GM23338 (cell line): ENCODE measurements around the gene CDKN1A. TPM values are rescaled to one million over a fixed set of nuclear protein-coding genes. Genes with fewer than 3 reads are reported as not detected.

Source experiments
- ATAC-seq: fragments of 200-7000 bp; cut with Tn5 transposase; 3 replicates; pipeline ENCODE4 v1.9.1; 2020
- DNase-seq: peaks from one replicate; pipeline ENCODE4 v3.0.0-alpha.2; 2015; ENCODE audit warnings: low spot score
- H2AFZ ChIP-seq: fragments of 200-600 bp; sonication (generic); 2 replicates; pipeline ENCODE4 v1.8.0; 2016; ENCODE audit warnings: antibody characterized with exemption, mild to moderate bottlenecking, moderate library complexity
- H3F3A ChIP-seq: fragments of 200-600 bp; sonication (generic); replicated peaks from 2 replicates; pipeline ENCODE4 v1.8.0; 2017; ENCODE audit warnings: antibody characterized with exemption, mixed run types, low read depth
- H3K27ac ChIP-seq: fragments of 200-600 bp; sonication (generic); 2 replicates; pipeline ENCODE4 v1.6.1; 2016; ENCODE audit warnings: low read depth
- H3K27me3 ChIP-seq: fragments of 200-600 bp; sonication (generic); 2 replicates; pipeline ENCODE4 v1.8.0; 2016; ENCODE audit warnings: mild to moderate bottlenecking, mixed run types, moderate library complexity; ENCODE audit not compliant: insufficient read depth
- H3K36me3 ChIP-seq: fragments of 200-600 bp; sonication (generic); 2 replicates; pipeline ENCODE4 v1.8.0; 2016; ENCODE audit warnings: mild to moderate bottlenecking; ENCODE audit not compliant: insufficient read depth
- H3K4me1 ChIP-seq: fragments of 200-600 bp; sonication (generic); 2 replicates; pipeline ENCODE4 v1.8.0; 2016; ENCODE audit warnings: mild to moderate bottlenecking, moderate library complexity; ENCODE audit not compliant: insufficient read depth
- H3K4me2 ChIP-seq: fragments of 200-600 bp; sonication (generic); 2 replicates; pipeline ENCODE4 v1.7.1; 2017; ENCODE audit warnings: mixed run types
- H3K4me3 ChIP-seq: fragments of 200-600 bp; sonication (generic); 2 replicates; pipeline ENCODE4 v1.6.1; 2016; ENCODE audit warnings: mixed run types
- H3K79me2 ChIP-seq: fragments of 200-600 bp; sonication (generic); replicated peaks from 2 replicates; pipeline ENCODE4 v1.8.0; 2017; ENCODE audit warnings: mild to moderate bottlenecking; ENCODE audit not compliant: insufficient read depth
- H3K9me2 ChIP-seq: fragments of 200-600 bp; sonication (generic); 2 replicates; pipeline ENCODE4 v1.8.0; 2017; ENCODE audit not compliant: insufficient read depth
- H4K20me1 ChIP-seq: fragments of 200-600 bp; sonication (generic); replicated peaks from 2 replicates; pipeline ENCODE4 v1.8.0; 2017; ENCODE audit warnings: mild to moderate bottlenecking; ENCODE audit not compliant: insufficient read depth
- H3K27ac Mint-ChIP-seq: 2 replicates; pipeline ENCODE4 v1.8.0; 2020; ENCODE audit warnings: inconsistent platforms, mild to moderate bottlenecking, moderate library complexity, mixed read lengths
- H3K27me3 Mint-ChIP-seq: 3 replicates; pipeline ENCODE4 v1.8.0; 2022; ENCODE audit warnings: low read depth, mild to moderate bottlenecking, moderate library complexity, mixed read lengths, inconsistent platforms; ENCODE audit not compliant: insufficient read depth, poor library complexity
- H3K36me3 Mint-ChIP-seq: 3 replicates; pipeline ENCODE4 v1.8.0; 2021; ENCODE audit warnings: low read depth, mild to moderate bottlenecking, inconsistent platforms, moderate library complexity, mixed read lengths
- H3K4me1 Mint-ChIP-seq: 3 replicates; pipeline ENCODE4 v1.8.0; 2020; ENCODE audit warnings: mild to moderate bottlenecking, inconsistent platforms, mixed read lengths
- H3K4me3 Mint-ChIP-seq: 3 replicates; pipeline ENCODE4 v1.8.0; 2021; ENCODE audit warnings: moderate library complexity, mild to moderate bottlenecking, inconsistent platforms, mixed read lengths
- H3K9me3 Mint-ChIP-seq: 3 replicates; pipeline ENCODE4 v1.8.0; 2020; ENCODE audit warnings: moderate library complexity, mild to moderate bottlenecking, inconsistent platforms, mixed read lengths
- CREB1 ChIP-seq: fragments of 250-450 bp; sonication (Bioruptor Pico); IDR thresholded peaks from 2 replicates; pipeline ENCODE4 v1.5.0; 2020; ENCODE audit warnings: low read depth, mild to moderate bottlenecking, moderate library complexity
- EZH2phosphoT487 ChIP-seq: fragments of 200-600 bp; sonication (generic); IDR thresholded peaks from one replicate; pipeline ENCODE4 v1.8.1; 2018; ENCODE audit warnings: antibody characterized with exemption; ENCODE audit not compliant: unreplicated experiment
- JUNB ChIP-seq: IDR thresholded peaks from one replicate; pipeline ENCODE4 v1.6.1; 2016; ENCODE audit warnings: antibody characterized with exemption; ENCODE audit not compliant: unreplicated experiment
- NANOG ChIP-seq: IDR thresholded peaks from 2 replicates; pipeline ENCODE4 v1.6.1; 2016; ENCODE audit warnings: antibody characterized with exemption, borderline replicate concordance
- ZNF114 ChIP-seq: fragments of 250-450 bp; sonication (Bioruptor Pico); IDR thresholded peaks from 2 replicates; pipeline ENCODE4 v1.5.0; 2020; ENCODE audit warnings: mild to moderate bottlenecking, moderate library complexity
- ZNF331 ChIP-seq: fragments of 250-450 bp; sonication (Bioruptor Pico); IDR thresholded peaks from 2 replicates; pipeline ENCODE4 v1.5.0; 2020; ENCODE audit warnings: low read depth, mild to moderate bottlenecking, moderate library complexity
- polyA plus RNA-seq: library from polyadenylated mRNA; unstranded; fragments of >200 nt; fragmentation: Nextera tagmentation; extraction: Ambion mirVana; gene quantifications from 2 replicates; pipeline ENCODE4 v1.2.1, GENCODE V29; 2016
- total RNA-seq: library from RNA; depleted of rRNA; stranded (reverse); fragments of >200 nt; shearing (Covaris generic); gene quantifications from 2 replicates; pipeline ENCODE4 v1.2.3, GENCODE V29; 2014
- TF ChIP-seq, protein P1 (sequence below): IDR thresholded peaks from 2 replicates; pipeline ENCODE4 v1.6.1; 2016; ENCODE audit warnings: antibody characterized with exemption
- TF ChIP-seq, protein P2 (sequence below): fragments of 250-450 bp; sonication (Bioruptor Pico); IDR thresholded peaks from 2 replicates; pipeline ENCODE4 v1.5.0; 2020; ENCODE audit warnings: mild to moderate bottlenecking, moderate library complexity
- TF ChIP-seq, protein P3 (sequence below), 2 experiments: fragments of 200-600 bp in 1 of 2; sonication (generic) in 1 of 2; conservative IDR thresholded peaks; 2 replicates each; pipeline versions ENCODE4 v1.5.1 to v1.6.1; 2016 to 2017; ENCODE audit warnings: antibody characterized with exemption in 2 of 2, low read depth in 2 of 2, mild to moderate bottlenecking in 2 of 2, moderate library complexity in 1 of 2
- TF ChIP-seq, protein P4 (sequence below): IDR thresholded peaks from one replicate; pipeline ENCODE4 v1.6.1; 2018; ENCODE audit warnings: antibody characterized with exemption; ENCODE audit not compliant: unreplicated experiment

The CDKN1A gene
- total and polyA plus RNA-seq, 2 experiments from 2014 or later, result 31.5 to 45.6 TPM

DNA sequence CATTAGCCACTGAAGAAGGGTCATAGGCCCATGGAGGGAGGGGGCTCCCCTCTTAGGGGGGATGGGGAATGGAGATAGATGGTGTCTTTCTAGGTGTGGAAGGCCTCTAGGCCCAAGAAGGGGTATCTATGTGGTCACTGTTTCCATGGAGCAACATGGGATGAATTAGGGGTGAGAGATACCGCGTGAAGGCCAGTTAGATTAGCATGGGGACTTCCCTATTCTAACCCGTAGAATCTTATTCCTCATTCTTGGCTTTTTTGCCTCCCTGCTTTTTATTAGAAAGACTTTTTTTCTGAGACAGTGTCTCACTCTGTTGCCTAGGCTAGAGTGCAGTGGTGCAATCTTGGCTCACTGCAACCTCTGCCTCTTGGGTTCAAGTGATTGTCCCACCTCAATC is 22.3 kb downstream of the CDKN1A start:
- Histone ChIP-seq H3K27me3 (no peaks in the 10 kb centered on the region), H3K4me3 (no peak overlapping the region), H4K20me1 (no peaks in the 10 kb centered on the region), H3K36me3 (no peaks in the 10 kb centered on the region), H3K4me1 (no peaks in the 10 kb centered on the region), H3F3A (no peaks in the 10 kb centered on the region), H3K27ac (no peak overlapping the region), H3K9me2 (no peaks in the 10 kb centered on the region), H2AFZ (no peak overlapping the region), H3K79me2 (no peaks in the 10 kb centered on the region), H3K4me2 (no peak overlapping the region)
- TF ChIP-seq JUNB (no peak), NANOG (no peak), EZH2phosphoT487 (no peak), ZNF331 (CRISPR knock-in tag) (no peak), CREB1 (CRISPR knock-in tag) (no peak), ZNF114 (CRISPR knock-in tag) (no peak)
- TF ChIP-seq, protein P1, sequence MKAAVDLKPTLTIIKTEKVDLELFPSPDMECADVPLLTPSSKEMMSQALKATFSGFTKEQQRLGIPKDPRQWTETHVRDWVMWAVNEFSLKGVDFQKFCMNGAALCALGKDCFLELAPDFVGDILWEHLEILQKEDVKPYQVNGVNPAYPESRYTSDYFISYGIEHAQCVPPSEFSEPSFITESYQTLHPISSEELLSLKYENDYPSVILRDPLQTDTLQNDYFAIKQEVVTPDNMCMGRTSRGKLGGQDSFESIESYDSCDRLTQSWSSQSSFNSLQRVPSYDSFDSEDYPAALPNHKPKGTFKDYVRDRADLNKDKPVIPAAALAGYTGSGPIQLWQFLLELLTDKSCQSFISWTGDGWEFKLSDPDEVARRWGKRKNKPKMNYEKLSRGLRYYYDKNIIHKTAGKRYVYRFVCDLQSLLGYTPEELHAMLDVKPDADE, result no peak
- TF ChIP-seq, protein P2, sequence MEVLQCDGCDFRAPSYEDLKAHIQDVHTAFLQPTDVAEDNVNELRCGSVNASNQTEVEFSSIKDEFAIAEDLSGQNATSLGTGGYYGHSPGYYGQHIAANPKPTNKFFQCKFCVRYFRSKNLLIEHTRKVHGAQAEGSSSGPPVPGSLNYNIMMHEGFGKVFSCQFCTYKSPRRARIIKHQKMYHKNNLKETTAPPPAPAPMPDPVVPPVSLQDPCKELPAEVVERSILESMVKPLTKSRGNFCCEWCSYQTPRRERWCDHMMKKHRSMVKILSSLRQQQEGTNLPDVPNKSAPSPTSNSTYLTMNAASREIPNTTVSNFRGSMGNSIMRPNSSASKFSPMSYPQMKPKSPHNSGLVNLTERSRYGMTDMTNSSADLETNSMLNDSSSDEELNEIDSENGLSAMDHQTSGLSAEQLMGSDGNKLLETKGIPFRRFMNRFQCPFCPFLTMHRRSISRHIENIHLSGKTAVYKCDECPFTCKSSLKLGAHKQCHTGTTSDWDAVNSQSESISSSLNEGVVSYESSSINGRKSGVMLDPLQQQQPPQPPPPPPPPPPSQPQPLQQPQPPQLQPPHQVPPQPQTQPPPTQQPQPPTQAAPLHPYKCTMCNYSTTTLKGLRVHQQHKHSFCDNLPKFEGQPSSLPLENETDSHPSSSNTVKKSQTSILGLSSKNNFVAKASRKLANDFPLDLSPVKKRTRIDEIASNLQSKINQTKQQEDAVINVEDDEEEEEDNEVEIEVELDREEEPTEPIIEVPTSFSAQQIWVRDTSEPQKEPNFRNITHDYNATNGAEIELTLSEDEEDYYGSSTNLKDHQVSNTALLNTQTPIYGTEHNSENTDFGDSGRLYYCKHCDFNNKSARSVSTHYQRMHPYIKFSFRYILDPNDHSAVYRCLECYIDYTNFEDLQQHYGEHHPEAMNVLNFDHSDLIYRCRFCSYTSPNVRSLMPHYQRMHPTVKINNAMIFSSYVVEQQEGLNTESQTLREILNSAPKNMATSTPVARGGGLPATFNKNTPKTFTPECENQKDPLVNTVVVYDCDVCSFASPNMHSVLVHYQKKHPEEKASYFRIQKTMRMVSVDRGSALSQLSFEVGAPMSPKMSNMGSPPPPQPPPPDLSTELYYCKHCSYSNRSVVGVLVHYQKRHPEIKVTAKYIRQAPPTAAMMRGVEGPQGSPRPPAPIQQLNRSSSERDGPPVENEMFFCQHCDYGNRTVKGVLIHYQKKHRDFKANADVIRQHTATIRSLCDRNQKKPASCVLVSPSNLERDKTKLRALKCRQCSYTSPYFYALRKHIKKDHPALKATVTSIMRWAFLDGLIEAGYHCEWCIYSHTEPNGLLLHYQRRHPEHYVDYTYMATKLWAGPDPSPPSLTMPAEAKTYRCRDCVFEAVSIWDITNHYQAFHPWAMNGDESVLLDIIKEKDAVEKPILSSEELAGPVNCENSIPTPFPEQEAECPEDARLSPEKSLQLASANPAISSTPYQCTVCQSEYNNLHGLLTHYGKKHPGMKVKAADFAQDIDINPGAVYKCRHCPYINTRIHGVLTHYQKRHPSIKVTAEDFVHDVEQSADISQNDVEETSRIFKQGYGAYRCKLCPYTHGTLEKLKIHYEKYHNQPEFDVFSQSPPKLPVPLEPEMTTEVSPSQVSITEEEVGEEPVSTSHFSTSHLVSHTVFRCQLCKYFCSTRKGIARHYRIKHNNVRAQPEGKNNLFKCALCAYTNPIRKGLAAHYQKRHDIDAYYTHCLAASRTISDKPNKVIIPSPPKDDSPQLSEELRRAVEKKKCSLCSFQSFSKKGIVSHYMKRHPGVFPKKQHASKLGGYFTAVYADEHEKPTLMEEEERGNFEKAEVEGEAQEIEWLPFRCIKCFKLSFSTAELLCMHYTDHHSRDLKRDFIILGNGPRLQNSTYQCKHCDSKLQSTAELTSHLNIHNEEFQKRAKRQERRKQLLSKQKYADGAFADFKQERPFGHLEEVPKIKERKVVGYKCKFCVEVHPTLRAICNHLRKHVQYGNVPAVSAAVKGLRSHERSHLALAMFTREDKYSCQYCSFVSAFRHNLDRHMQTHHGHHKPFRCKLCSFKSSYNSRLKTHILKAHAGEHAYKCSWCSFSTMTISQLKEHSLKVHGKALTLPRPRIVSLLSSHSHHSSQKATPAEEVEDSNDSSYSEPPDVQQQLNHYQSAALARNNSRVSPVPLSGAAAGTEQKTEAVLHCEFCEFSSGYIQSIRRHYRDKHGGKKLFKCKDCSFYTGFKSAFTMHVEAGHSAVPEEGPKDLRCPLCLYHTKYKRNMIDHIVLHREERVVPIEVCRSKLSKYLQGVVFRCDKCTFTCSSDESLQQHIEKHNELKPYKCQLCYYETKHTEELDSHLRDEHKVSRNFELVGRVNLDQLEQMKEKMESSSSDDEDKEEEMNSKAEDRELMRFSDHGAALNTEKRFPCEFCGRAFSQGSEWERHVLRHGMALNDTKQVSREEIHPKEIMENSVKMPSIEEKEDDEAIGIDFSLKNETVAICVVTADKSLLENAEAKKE (CRISPR knock-in tag), result no peak
- TF ChIP-seq, protein P3, sequence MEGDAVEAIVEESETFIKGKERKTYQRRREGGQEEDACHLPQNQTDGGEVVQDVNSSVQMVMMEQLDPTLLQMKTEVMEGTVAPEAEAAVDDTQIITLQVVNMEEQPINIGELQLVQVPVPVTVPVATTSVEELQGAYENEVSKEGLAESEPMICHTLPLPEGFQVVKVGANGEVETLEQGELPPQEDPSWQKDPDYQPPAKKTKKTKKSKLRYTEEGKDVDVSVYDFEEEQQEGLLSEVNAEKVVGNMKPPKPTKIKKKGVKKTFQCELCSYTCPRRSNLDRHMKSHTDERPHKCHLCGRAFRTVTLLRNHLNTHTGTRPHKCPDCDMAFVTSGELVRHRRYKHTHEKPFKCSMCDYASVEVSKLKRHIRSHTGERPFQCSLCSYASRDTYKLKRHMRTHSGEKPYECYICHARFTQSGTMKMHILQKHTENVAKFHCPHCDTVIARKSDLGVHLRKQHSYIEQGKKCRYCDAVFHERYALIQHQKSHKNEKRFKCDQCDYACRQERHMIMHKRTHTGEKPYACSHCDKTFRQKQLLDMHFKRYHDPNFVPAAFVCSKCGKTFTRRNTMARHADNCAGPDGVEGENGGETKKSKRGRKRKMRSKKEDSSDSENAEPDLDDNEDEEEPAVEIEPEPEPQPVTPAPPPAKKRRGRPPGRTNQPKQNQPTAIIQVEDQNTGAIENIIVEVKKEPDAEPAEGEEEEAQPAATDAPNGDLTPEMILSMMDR (conservative IDR thresholded peaks at IDR 0.05; ENCODE audit: low read depth in 2 of 2), result no peak
- TF ChIP-seq, protein P4, sequence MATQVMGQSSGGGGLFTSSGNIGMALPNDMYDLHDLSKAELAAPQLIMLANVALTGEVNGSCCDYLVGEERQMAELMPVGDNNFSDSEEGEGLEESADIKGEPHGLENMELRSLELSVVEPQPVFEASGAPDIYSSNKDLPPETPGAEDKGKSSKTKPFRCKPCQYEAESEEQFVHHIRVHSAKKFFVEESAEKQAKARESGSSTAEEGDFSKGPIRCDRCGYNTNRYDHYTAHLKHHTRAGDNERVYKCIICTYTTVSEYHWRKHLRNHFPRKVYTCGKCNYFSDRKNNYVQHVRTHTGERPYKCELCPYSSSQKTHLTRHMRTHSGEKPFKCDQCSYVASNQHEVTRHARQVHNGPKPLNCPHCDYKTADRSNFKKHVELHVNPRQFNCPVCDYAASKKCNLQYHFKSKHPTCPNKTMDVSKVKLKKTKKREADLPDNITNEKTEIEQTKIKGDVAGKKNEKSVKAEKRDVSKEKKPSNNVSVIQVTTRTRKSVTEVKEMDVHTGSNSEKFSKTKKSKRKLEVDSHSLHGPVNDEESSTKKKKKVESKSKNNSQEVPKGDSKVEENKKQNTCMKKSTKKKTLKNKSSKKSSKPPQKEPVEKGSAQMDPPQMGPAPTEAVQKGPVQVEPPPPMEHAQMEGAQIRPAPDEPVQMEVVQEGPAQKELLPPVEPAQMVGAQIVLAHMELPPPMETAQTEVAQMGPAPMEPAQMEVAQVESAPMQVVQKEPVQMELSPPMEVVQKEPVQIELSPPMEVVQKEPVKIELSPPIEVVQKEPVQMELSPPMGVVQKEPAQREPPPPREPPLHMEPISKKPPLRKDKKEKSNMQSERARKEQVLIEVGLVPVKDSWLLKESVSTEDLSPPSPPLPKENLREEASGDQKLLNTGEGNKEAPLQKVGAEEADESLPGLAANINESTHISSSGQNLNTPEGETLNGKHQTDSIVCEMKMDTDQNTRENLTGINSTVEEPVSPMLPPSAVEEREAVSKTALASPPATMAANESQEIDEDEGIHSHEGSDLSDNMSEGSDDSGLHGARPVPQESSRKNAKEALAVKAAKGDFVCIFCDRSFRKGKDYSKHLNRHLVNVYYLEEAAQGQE, result no peak
- Mint-ChIP-seq H3K4me3 (no peak overlapping the region), H3K4me1 (no peaks in the 10 kb centered on the region), H3K27me3 (peaks cover 1% of the 10 kb centered on the region), H3K36me3 (no peaks in the 10 kb centered on the region), H3K9me3 (no peaks in the 10 kb centered on the region), H3K27ac (no peak overlapping the region)
- DNase-seq (no peak), ATAC-seq (no peak)
